HG02981 (cell line): ENCODE measurements around the gene MUC20.
"Not testable (repeated sequence)": the region's sequence is repeated elsewhere in the genome, so short reads cannot be mapped to it uniquely, and the experiment has no call there.

ENCODE experiments used
- ATAC-seq: cut with Tn5 transposase; IDR thresholded peaks from one replicate; pipeline ENCODE4 v1.9.1; 2021; ENCODE audit warnings: mild to moderate bottlenecking, moderate library complexity; ENCODE audit not compliant: unreplicated experiment

Gene MUC20

GRCh38 chr3:195727606-195728195, 6.9 kb downstream of the MUC20 start:
- ATAC-seq, result no peak

GRCh38 chr3:195728789-195729188, 8.0 kb downstream of the MUC20 start:
- ATAC-seq, result not testable (repeated sequence)

- ATAC-seq, result no peak
Observed at GRCh38 chr3:195729476-195730251, 8.9 kb downstream of the MUC20 start.

- no peak for ATAC-seq
Observed at GRCh38 chr3:195731356-195731905, 10.7 kb downstream of the MUC20 start.

- no peak for ATAC-seq
Observed at GRCh38 chr3:195732940-195733339, 12.2 kb downstream of the MUC20 start.

GRCh38 chr3:195735036-195735695, 14.4 kb downstream of the MUC20 start:
- ATAC-seq, result no peak

GRCh38 chr3:195736866-195737490, 16.2 kb downstream of the MUC20 start:
- ATAC-seq, result no peak

GRCh38 chr3:195737782-195738181, 17.0 kb downstream of the MUC20 start:
- not testable (repeated sequence) for ATAC-seq

GRCh38 chr3:195738274-195739044, 17.7 kb downstream of the MUC20 start:
- no peak for ATAC-seq

- ATAC-seq, result no peak
Observed at GRCh38 chr3:195739561-195740111, 18.9 kb downstream of the MUC20 start.

GRCh38 chr3:195744437-195744836, 23.7 kb downstream of the MUC20 start:
- ATAC-seq, result no peak

GRCh38 chr3:195746346-195746745, 25.6 kb downstream of the MUC20 start:
- no peak for ATAC-seq

- no peak for ATAC-seq
Observed at GRCh38 chr3:195746751-195747150, 26.0 kb downstream of the MUC20 start.

GRCh38 chr3:195748661-195749060, 27.9 kb downstream of the MUC20 start:
- no peak for ATAC-seq

GRCh38 chr3:195749101-195749500, 28.3 kb downstream of the MUC20 start:
- ATAC-seq, result not testable (repeated sequence)

GRCh38 chr3:195750797-195751520, 30.2 kb downstream of the MUC20 start:
- no peak for ATAC-seq

GRCh38 chr3:195751560-195751959, 30.8 kb downstream of the MUC20 start:
- no peak for ATAC-seq

GRCh38 chr3:195752066-195752465, 31.3 kb downstream of the MUC20 start:
- no peak for ATAC-seq

- ATAC-seq, result no peak
Observed at GRCh38 chr3:195752546-195753331, 32.0 kb downstream of the MUC20 start.
